HUES6 (cell line): ENCODE measurements around the gene GALNTL6.

Source experiments
- H3K27ac ChIP-seq: 2 replicates; pipeline ENCODE4 v1.7.0; 2013; ENCODE audit warnings: low read depth, mild to moderate bottlenecking, low read length, inconsistent platforms
- H3K27me3 ChIP-seq: 2 replicates; pipeline ENCODE4 v1.6.1; 2013; ENCODE audit warnings: low read length; ENCODE audit not compliant: control insufficient read depth, insufficient read depth
- H3K36me3 ChIP-seq: 2 replicates; pipeline ENCODE4 v1.6.1; 2013; ENCODE audit warnings: low read length; ENCODE audit not compliant: control insufficient read depth, insufficient read depth
- H3K4me1 ChIP-seq: 2 replicates; pipeline ENCODE4 v1.6.1; 2013; ENCODE audit warnings: low read length; ENCODE audit not compliant: control insufficient read depth, insufficient read depth
- H3K4me3 ChIP-seq: 2 replicates; pipeline ENCODE4 v1.5.1; 2013; ENCODE audit warnings: low read depth, low read length
- H3K9ac ChIP-seq: one replicate; pipeline ENCODE4 v1.6.1; 2013; ENCODE audit warnings: mild to moderate bottlenecking, low read length
- H3K9me3 ChIP-seq: 2 replicates; pipeline ENCODE4 v1.6.1; 2013; ENCODE audit warnings: low read depth, low read length; ENCODE audit not compliant: control insufficient read depth, insufficient read depth

GALNTL6 gene

DNA sequence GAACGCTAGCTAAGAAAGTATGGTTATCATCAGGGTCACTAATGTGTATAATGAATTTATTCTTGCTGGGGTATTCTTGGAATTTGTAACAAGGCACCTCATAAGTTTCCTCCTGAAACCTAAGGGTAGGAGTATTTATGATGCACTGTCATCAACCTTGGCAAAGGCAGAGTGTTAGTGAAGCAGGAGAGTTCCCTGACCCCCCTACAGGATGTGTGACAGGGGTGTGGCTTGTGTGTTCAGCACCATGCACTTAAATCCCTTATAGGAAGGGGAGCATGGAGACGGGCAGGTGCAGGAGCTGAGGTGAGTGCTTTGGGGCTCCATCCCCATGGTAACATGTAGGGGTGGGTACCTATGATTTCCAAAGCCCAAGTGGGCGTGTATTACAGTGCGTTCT is 237.7 kb downstream of the GALNTL6 start:
- no peaks in the 10 kb centered on the region for H3K36me3 ChIP-seq
- no peaks in the 10 kb centered on the region for H3K27me3 ChIP-seq
- no peaks in the 10 kb centered on the region for H3K4me1 ChIP-seq
- no peak overlapping the region for H3K27ac ChIP-seq
- no peak overlapping the region for H3K9ac ChIP-seq
- H3K9me3 ChIP-seq: no peaks in the 10 kb centered on the region
- H3K4me3 ChIP-seq: no peak overlapping the region

DNA sequence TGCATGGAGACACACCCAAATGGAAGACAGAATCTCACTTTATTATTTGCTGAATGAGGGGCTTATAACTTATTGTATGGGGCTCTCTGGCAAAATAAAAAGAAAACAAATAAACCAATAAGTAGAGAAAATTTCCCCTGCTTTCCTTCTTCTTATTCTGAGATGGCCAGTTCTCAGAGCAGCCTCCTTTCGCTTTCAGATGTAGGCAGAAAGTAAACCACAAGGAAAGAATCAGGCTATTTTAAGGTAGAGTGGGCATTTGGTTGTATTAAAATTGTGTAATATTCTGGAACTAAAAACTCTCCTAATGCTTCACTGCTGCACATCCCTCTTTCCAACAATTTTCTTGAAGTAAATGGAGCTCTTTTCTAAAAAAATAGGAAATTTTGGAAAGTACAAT is 241.8 kb downstream of the GALNTL6 start:
- H3K4me1 ChIP-seq: no peaks in the 10 kb centered on the region
- H3K4me3 ChIP-seq: no peak overlapping the region
- no peaks in the 10 kb centered on the region for H3K27me3 ChIP-seq
- no peaks in the 10 kb centered on the region for H3K9me3 ChIP-seq
- no peaks in the 10 kb centered on the region for H3K36me3 ChIP-seq
- H3K9ac ChIP-seq: no peak overlapping the region
- H3K27ac ChIP-seq: no peak overlapping the region

DNA sequence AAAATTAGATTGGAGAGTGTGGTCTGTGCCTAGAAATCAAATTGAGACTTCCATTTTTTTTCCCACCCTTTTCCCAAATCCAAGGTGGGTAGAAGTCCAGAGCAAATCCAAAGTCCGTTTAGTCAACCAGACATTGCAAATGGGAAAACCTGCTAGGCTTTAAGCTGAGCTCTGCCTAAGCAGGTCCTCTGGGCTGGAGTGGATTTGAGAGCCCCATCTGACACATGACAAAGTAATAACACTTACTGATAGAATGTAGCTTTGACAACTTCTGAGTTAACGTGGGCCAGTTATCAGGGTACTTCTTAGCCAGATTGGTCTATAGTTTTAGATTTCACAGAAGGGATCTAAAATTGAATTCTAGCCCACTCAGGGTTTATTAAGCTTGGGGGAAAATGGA is 242.3 kb downstream of the GALNTL6 start:
- H3K4me1 ChIP-seq: no peaks in the 10 kb centered on the region
- no peak overlapping the region for H3K9ac ChIP-seq

DNA sequence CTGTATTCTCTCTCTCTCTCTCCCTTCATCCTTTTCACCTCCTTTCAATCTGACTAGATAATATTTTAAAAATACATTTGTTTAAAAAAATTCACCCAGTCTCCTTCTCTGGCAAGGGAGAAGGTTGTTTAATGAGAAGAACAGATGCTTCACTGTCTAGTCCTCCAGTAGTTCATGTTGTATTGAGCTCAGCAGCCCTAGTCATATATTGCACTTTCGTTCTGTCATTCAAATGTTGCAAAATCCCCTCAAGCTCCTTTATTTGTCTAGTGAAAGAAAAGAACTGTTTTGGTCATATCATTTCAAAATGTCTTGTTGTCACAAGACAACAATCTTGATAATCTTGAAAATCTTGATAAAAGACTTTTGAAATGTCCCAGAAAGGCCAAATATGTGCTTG is 248.0 kb downstream of the GALNTL6 start:
- H3K9me3 ChIP-seq: no peaks in the 10 kb centered on the region
- no peak overlapping the region for H3K27ac ChIP-seq
- H3K36me3 ChIP-seq: no peaks in the 10 kb centered on the region
- peaks cover 5% of the 10 kb centered on the region; the same call in 1 of the 2 replicates for H3K4me1 ChIP-seq
- no peaks in the 10 kb centered on the region for H3K27me3 ChIP-seq
- H3K4me3 ChIP-seq: no peak overlapping the region
- H3K9ac ChIP-seq: no peak overlapping the region

More for the DNA sequence above, 242.3 kb downstream of the GALNTL6 start:
- Histone ChIP-seq H3K36me3 (no peaks in the 10 kb centered on the region), H3K27me3 (no peaks in the 10 kb centered on the region), H3K4me3 (no peak overlapping the region), H3K27ac (no peak overlapping the region), H3K9me3 (no peaks in the 10 kb centered on the region)

DNA sequence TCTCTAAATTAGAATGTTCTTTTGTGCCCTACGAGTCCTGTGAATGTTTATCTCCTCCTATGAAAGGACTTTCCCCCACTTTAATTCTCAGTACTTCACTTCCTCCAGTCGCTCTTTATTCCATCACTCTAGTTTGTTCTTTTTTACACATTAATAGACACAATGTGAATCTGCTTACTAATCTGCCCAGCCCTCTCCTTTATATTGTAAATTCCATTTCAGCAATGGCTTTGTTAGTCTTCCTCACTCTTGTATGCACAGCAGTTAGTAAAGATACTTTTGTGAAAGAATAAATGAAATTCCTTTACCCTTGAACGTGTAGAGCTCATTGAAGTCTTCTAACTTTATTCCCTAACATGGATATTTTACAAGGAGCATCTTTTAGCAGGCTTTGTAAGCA is 255.3 kb downstream of the GALNTL6 start:
- Histone ChIP-seq H3K36me3 (no peaks in the 10 kb centered on the region), H3K9me3 (no peaks in the 10 kb centered on the region), H3K4me1 (0 out of 2 replicates have a peak, but pooled peaks cover 5% of the 10 kb centered on the region), H3K4me3 (no peak overlapping the region), H3K27ac (no peak overlapping the region), H3K27me3 (no peaks in the 10 kb centered on the region), H3K9ac (no peak overlapping the region)

DNA sequence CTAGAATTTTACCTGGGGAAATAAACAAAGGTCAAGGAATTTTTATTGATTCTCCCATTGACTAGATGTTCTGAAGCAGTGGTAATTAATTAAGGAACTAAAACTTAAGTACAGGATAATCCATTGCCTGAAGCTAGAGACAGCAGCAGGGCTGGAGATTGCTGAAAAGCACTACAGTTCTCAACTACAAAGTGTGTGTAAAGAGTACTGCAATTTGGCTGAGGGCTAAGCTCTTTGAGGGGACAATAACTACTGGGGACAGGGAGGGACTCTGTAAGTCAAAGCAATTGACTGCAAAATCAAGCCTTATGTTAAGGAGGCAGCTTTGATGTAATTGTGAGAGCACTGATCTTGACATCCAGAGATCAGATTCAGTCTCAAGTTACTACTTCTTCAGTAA is 260.4 kb downstream of the GALNTL6 start:
- H3K27ac ChIP-seq: no peak overlapping the region
- H3K4me1 ChIP-seq: peaks cover 8% of the 10 kb centered on the region; the same call in 1 of the 2 replicates

DNA sequence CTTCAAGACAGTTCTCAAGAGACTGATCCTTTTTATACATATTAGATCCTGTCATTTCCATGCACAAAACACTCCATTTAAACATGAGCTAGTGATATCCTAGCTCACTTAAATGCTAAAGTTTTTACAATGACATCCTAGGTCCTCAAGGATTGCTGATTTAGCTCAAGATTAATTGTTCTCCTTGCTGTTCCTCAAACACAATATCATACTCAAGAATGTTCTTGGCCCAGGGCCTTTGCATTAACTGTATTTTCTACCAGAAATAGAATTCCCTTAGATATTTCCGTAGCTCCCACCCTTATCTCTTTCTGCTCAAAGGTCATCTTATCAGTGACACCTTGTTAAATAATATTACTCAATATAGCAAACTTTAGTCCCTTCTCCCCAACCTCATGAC is 270.1 kb downstream of the GALNTL6 start:
- Histone ChIP-seq H3K4me3 (no peak overlapping the region), H3K36me3 (no peaks in the 10 kb centered on the region), H3K4me1 (no peaks in the 10 kb centered on the region), H3K27ac (no peak overlapping the region), H3K9ac (no peak overlapping the region), H3K9me3 (no peaks in the 10 kb centered on the region), H3K27me3 (no peaks in the 10 kb centered on the region)

More for the DNA sequence above, 260.4 kb downstream of the GALNTL6 start:
- Histone ChIP-seq H3K9ac (no peak overlapping the region), H3K27me3 (no peaks in the 10 kb centered on the region), H3K9me3 (no peaks in the 10 kb centered on the region), H3K36me3 (no peaks in the 10 kb centered on the region), H3K4me3 (no peak overlapping the region)

DNA sequence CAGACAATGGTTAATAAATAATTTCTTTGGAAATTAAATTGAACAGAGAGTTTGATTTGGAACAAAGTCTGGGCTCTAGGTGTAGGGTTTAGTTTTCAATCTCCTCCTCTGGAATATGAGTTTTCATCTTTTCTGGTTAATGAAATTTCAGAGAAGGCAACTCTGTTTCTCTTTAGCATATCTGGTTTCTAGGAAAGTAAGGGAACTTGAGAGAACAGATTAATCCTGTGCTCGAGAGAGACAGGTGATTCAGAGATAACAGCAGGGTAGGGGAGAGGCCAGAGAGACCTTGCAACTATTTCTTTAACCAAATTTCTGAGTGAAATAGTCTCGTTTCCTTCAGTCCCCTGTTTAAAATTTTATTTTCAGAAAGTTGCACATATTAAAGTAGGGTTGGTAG is 275.4 kb downstream of the GALNTL6 start:
- Histone ChIP-seq H3K4me3 (no peak overlapping the region), H3K4me1 (no peaks in the 10 kb centered on the region), H3K9me3 (no peaks in the 10 kb centered on the region), H3K27ac (no peak overlapping the region), H3K36me3 (no peaks in the 10 kb centered on the region), H3K27me3 (no peaks in the 10 kb centered on the region), H3K9ac (no peak overlapping the region)

DNA sequence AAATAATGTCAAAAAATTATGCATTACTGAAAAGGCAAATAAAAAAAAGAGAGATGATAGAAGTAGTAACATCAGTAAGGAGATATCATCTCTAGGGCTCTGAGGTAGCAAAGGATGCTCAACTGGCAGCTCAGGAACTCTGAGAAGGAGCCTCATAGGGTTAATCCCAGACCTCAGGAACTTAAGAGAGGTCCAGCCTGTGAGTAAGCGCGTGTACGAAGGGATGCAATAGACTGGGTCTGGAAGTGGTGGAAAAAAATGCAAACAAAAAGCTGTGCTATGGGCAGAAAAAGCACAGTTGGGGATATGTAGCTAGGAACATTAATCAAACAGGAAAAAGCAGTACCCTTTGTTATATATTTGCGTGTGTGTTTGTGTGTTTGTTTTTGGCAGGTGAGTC is 282.0 kb downstream of the GALNTL6 start:
- Histone ChIP-seq H3K27ac (no peak overlapping the region), H3K9ac (no peak overlapping the region), H3K4me1 (no peaks in the 10 kb centered on the region), H3K4me3 (no peak overlapping the region), H3K36me3 (no peaks in the 10 kb centered on the region), H3K27me3 (no peaks in the 10 kb centered on the region), H3K9me3 (no peaks in the 10 kb centered on the region)

DNA sequence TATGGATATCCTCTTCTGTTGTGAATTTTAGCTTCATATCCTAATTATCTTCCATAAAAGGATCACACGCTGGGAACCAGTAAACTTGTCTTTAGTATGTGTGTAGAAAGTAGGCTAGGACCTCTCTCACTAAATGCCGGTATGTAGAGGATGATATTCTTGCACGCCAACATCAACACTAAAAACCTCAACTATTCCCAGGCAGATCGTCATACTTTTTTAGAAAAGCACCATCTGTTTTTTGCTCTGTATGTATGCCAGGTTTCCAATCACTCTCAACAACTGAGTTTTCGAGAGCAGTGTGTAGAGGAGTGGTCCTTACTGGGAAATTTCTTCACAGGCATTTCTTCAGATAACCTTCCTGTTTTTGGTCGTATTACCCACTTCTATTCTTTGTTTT is 283.6 kb downstream of the GALNTL6 start:
- H3K4me3 ChIP-seq: no peak overlapping the region
- H3K4me1 ChIP-seq: no peaks in the 10 kb centered on the region
- H3K27ac ChIP-seq: no peak overlapping the region
- no peak overlapping the region for H3K9ac ChIP-seq
- H3K36me3 ChIP-seq: no peaks in the 10 kb centered on the region
- H3K27me3 ChIP-seq: no peaks in the 10 kb centered on the region
- H3K9me3 ChIP-seq: no peaks in the 10 kb centered on the region

DNA sequence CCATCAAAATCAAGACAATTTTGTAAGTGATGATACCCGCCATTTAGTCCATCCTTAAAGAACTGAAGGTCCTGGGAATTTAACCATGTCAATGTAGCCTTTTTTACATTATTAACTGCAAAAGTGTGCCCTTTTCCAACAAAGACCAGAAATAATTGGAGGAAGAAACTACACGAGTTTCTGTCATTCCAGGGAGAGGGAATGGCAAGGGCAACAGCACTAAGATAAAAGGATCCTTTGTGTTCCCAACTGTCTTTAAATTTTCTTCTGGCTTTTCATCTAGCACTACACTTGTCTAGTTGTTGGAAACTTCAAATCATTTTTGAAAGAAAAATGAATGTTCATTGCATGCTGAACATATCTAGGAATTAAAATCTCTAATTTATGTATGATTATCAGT is 286.2 kb downstream of the GALNTL6 start:
- H3K27ac ChIP-seq: no peak overlapping the region
- no peaks in the 10 kb centered on the region for H3K36me3 ChIP-seq
- no peak overlapping the region for H3K9ac ChIP-seq
- no peak overlapping the region for H3K4me3 ChIP-seq
- H3K4me1 ChIP-seq: no peaks in the 10 kb centered on the region
- no peaks in the 10 kb centered on the region for H3K9me3 ChIP-seq
- H3K27me3 ChIP-seq: no peaks in the 10 kb centered on the region

DNA sequence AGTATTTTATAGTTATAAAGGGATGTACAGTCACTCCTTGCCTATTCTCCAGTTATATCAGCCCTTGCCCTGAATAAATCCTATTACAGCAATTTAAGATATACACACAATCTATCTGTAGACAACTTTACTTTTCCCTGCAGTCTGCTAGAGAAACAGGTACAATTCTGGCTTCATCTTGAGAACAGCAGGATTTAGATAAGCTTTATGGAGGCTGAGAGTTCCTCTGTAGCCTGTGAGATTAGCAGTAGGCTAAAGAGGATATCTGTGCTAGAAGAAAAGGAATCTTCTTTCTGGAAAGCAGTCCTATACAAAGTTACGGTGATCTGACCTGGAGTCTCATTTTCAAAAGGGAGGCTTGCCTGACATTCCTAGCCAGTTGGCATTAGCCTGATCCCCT is 290.3 kb downstream of the GALNTL6 start:
- Histone ChIP-seq H3K9ac (no peak overlapping the region), H3K27me3 (no peaks in the 10 kb centered on the region), H3K27ac (no peak overlapping the region), H3K9me3 (no peaks in the 10 kb centered on the region), H3K4me1 (no peaks in the 10 kb centered on the region), H3K36me3 (no peaks in the 10 kb centered on the region), H3K4me3 (no peak overlapping the region)
